GM12891 (cell line): ENCODE data around the gene TRAP1.

Source experiments
- POLR2A ChIP-seq: IDR thresholded peaks from 2 replicates; pipeline ENCODE4 v1.6.1; 2011; ENCODE audit warnings: low read depth, low read length, control low read depth
- POLR2AphosphoS5 ChIP-seq: IDR thresholded peaks from 2 replicates; pipeline ENCODE4 v1.6.1; 2011; ENCODE audit warnings: low read depth, low read length, control low read depth
- SPI1 ChIP-seq: IDR thresholded peaks from 2 replicates; pipeline ENCODE4 v1.6.1; 2011; ENCODE audit warnings: low read depth, low read length, control low read depth
- TAF1 ChIP-seq: IDR thresholded peaks from 2 replicates; pipeline ENCODE4 v1.6.1; 2011; ENCODE audit warnings: low read depth, low read length, control low read depth

GRCh38 chr16:3745751-3746355 lies 28.5 kb upstream of the TRAP1 start:
- no peak for TF ChIP-seq POLR2AphosphoS5
- TF ChIP-seq POLR2A: no peak
- TF ChIP-seq SPI1: no peak
- TF ChIP-seq TAF1: no peak
